Breast epithelium (tissue), 3 donors: ENCODE measurements around the gene PARK7.
A peak's percentile ranks its signal among the peaks of the same experiment; 100 is the strongest.

Source experiments
- POLR2AphosphoS5 ChIP-seq, 3 donors: sonication (generic); formaldehyde crosslinking; IDR thresholded peaks; one replicate each; pipeline ENCODE4 v1.6.1; 2017; ENCODE audit warnings: antibody characterized with exemption in 3 of 3
- TF ChIP-seq, protein P1 (sequence below), 3 donors: fragments of 450-650 bp; IDR thresholded peaks; one replicate each; pipeline ENCODE4 v1.5.1; 2016 to 2017; ENCODE audit warnings: antibody characterized with exemption in 3 of 3, mild to moderate bottlenecking in 3 of 3, moderate library complexity in 3 of 3

DNA sequence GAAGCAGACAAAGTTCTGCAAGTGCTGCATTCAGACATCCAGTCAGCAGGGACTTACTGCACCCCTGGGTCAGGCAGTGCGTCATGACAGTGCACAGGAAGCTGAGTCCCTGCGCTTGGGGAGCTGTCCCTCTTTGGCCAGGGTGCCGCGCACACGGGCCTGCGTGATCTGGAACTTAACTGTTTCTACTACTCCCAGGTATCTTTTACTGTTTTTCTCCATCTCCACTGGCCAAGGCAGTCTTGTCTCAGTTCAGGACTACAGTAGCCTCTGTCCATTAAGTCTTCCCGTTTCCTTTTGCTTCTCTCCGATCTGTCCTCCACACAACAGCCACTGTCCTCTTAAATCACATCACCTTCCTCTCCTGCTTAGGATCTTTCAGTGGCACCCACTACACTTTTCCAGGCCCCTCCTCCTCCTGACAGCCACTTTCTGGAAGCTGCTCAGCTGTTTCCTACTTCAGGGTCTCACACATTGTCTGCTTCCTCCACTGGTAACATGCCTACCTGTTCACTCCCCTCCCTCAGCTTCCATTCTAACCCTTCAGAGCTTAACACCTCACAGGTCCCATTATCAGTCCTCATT, 48.7 kb downstream of the PARK7 start:
- TF ChIP-seq, protein P1, sequence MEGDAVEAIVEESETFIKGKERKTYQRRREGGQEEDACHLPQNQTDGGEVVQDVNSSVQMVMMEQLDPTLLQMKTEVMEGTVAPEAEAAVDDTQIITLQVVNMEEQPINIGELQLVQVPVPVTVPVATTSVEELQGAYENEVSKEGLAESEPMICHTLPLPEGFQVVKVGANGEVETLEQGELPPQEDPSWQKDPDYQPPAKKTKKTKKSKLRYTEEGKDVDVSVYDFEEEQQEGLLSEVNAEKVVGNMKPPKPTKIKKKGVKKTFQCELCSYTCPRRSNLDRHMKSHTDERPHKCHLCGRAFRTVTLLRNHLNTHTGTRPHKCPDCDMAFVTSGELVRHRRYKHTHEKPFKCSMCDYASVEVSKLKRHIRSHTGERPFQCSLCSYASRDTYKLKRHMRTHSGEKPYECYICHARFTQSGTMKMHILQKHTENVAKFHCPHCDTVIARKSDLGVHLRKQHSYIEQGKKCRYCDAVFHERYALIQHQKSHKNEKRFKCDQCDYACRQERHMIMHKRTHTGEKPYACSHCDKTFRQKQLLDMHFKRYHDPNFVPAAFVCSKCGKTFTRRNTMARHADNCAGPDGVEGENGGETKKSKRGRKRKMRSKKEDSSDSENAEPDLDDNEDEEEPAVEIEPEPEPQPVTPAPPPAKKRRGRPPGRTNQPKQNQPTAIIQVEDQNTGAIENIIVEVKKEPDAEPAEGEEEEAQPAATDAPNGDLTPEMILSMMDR (IDR thresholded peaks at IDR 0.05) = no peak
- peak in 2 of 3 donors; percentile 11 to 48 for TF ChIP-seq POLR2AphosphoS5 (IDR thresholded peaks at IDR 0.05)
